ENCODE measurements around the gene STPG1. TPM values are rescaled to one million over a fixed set of nuclear protein-coding genes. Genes with fewer than 3 reads are reported as not detected.

The STPG1 gene
- total and polyA plus RNA-seq, 8 donors, result 7.8 to 11.1 (median 9.0) TPM

DNA sequence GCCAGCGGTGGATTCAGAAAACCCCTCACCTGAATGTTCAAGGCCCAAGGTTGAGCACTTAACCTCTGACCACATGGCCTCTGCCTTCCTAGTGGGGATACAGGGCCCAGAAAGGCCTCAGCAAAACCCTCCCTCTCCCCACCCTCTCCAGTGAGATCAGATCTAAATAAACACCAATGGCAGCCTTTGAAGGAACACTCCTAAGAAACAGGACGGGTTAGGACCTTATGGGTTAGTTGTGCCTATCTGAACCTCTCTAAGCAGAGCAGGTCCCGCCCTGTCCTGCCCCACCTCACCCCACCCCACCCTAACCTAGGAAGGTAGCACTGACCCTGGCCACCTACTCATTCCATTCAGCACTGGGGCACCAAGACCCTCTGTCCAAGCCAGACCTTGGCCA, 102.3 kb downstream of the STPG1 start:
- Histone ChIP-seq H3K27ac (no peak overlapping the region), H3K4me3 (no peak overlapping the region), H3K36me3 (no peaks in the 10 kb centered on the region), H3K4me1 (no peaks in the 10 kb centered on the region), H3K9me3 (no peaks in the 10 kb centered on the region), H3K27me3 (peaks cover 0 to 16% of the 10 kb centered on the region in 2 donors)
- ATAC-seq (no peak), DNase-seq (no peak)
- intact Hi-C loops (cut with DNase I), result no loop called here
- no peak for TF ChIP-seq CTCF (IDR thresholded peaks at IDR 0.05)

- DNase-seq (no peak), ATAC-seq (no peak)
- Histone ChIP-seq H3K27me3 (peaks cover 11 to 25% of the 10 kb centered on the region in 2 donors), H3K27ac (no peak overlapping the region), H3K4me3 (no peak overlapping the region), H3K4me1 (no peaks in the 10 kb centered on the region), H3K9me3 (no peaks in the 10 kb centered on the region), H3K36me3 (no peaks in the 10 kb centered on the region)
- no peak for TF ChIP-seq CTCF (IDR thresholded peaks at IDR 0.05)
- intact Hi-C loops (cut with DNase I), result no loop called here
Observed at GRCh38 chr1:24309762-24310485, 103.7 kb downstream of the STPG1 start.

GRCh38 chr1:24308365-24309015, 105.1 kb downstream of the STPG1 start:
- H3K4me1 ChIP-seq, result no peaks in the 10 kb centered on the region
- H3K27ac ChIP-seq, result no peak overlapping the region
- H3K36me3 ChIP-seq, result no peaks in the 10 kb centered on the region
- no peak for DNase-seq
- H3K9me3 ChIP-seq, result no peaks in the 10 kb centered on the region
- intact Hi-C loops (cut with DNase I), result no loop called here
- H3K27me3 ChIP-seq, result peaks cover 11 to 32% of the 10 kb centered on the region in 2 donors
- H3K4me3 ChIP-seq, result no peak overlapping the region
- no peak for TF ChIP-seq CTCF (IDR thresholded peaks at IDR 0.05)
- no peak for ATAC-seq

Other genes with a start within 250 kb of the STPG1 start
- 1 to 10 TPM; 4.1 to 5.9 TPM for gene IFNLR1, start 226.5 kb downstream of the STPG1 start, total RNA-seq
- 1 to 10 TPM; 2.5 to 5.1 (median 3.8) TPM for gene IFNLR1, start 226.5 kb downstream of the STPG1 start, polyA plus RNA-seq (ENCODE audit: insufficient read length in 6 of 6)
- 1 to 10 TPM in 1 of 2 donors, not detected in 1; 1.6 TPM for gene GRHL3, start 94.4 kb downstream of the STPG1 start, total RNA-seq
- under 1 TPM; 0.20 to 0.38 (median 0.30) TPM for gene GRHL3, start 94.4 kb downstream of the STPG1 start, polyA plus RNA-seq (ENCODE audit: insufficient read length in 6 of 6)
- 10 to 100 TPM; 36.2 to 41.1 TPM for gene NIPAL3, start 2.0 kb upstream of the STPG1 start, total RNA-seq
- gene NIPAL3, start 2.0 kb upstream of the STPG1 start, polyA plus RNA-seq (ENCODE audit: insufficient read length in 6 of 6), result 10 to 100 TPM; 13.8 to 16.0 (median 14.4) TPM
- 10 to 100 TPM; 14.9 to 15.1 TPM for gene RCAN3, start 89.1 kb upstream of the STPG1 start, total RNA-seq
- gene RCAN3, start 89.1 kb upstream of the STPG1 start, polyA plus RNA-seq (ENCODE audit: insufficient read length in 6 of 6), result 10 to 100 TPM in 3 of 6 donors, 1 to 10 TPM in 3; 8.1 to 11.2 (median 10.3) TPM
- gene NCMAP, start 142.3 kb upstream of the STPG1 start, total RNA-seq, result 1 to 10 TPM; 5.4 to 7.8 TPM
- gene NCMAP, start 142.3 kb upstream of the STPG1 start, polyA plus RNA-seq (ENCODE audit: insufficient read length in 6 of 6), result 1 to 10 TPM; 3.0 to 6.2 (median 4.9) TPM
- 100 to 1,000 TPM in 1 of 2 donors, 10 to 100 TPM in 1; 86.4 to 120 TPM for gene SRRM1, start 229.5 kb upstream of the STPG1 start, total RNA-seq
- 100 to 1,000 TPM; 170 to 213 (median 187) TPM for gene SRRM1, start 229.5 kb upstream of the STPG1 start, polyA plus RNA-seq (ENCODE audit: insufficient read length in 6 of 6)

Measured in left lung (tissue), 10 donors.